ENCODE results near the gene SH2D3C. TPM values are rescaled to one million over a fixed set of nuclear protein-coding genes. Genes with fewer than 3 reads are reported as not detected.

SH2D3C gene
- total RNA-seq, 4 donors from 2014 or later: 0.38 to 4.8 (median 2.8) TPM

DNA sequence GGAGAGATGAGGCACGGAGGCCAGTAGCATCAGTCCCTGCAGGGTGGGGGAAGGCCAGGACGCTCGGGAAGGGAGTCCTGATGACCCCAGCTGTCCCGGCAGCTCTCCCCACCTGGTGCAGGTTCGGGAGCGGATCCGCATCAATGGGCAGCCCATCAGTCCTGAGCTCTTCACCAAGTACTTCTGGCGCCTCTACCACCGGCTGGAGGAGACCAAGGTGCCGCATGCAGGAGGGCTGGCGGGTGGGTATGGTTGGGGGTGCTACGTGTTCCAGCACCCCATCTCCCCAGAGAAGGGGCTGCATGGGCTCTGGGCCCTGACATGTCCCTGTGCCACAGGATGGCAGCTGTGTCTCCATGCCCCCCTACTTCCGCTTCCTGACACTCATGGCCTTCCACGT, 28.4 kb upstream of the SH2D3C start:
- DNase-seq: no peak
- H3K36me3 ChIP-seq: peaks cover 4 to 72% (median 16%) of the 10 kb centered on the region in 3 donors
- no peak overlapping the region for H3K27ac ChIP-seq
- intact Hi-C loops (cut with DNase I): no loop called here
- no peaks in the 10 kb centered on the region for H3K9me3 ChIP-seq
- H3K4me1 ChIP-seq: peaks cover 21 to 72% (median 23%) of the 10 kb centered on the region in 3 donors
- no peak for TF ChIP-seq POLR2A (IDR thresholded peaks at IDR 0.05)
- TF ChIP-seq, protein P1, sequence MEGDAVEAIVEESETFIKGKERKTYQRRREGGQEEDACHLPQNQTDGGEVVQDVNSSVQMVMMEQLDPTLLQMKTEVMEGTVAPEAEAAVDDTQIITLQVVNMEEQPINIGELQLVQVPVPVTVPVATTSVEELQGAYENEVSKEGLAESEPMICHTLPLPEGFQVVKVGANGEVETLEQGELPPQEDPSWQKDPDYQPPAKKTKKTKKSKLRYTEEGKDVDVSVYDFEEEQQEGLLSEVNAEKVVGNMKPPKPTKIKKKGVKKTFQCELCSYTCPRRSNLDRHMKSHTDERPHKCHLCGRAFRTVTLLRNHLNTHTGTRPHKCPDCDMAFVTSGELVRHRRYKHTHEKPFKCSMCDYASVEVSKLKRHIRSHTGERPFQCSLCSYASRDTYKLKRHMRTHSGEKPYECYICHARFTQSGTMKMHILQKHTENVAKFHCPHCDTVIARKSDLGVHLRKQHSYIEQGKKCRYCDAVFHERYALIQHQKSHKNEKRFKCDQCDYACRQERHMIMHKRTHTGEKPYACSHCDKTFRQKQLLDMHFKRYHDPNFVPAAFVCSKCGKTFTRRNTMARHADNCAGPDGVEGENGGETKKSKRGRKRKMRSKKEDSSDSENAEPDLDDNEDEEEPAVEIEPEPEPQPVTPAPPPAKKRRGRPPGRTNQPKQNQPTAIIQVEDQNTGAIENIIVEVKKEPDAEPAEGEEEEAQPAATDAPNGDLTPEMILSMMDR (IDR thresholded peaks at IDR 0.05): no peak
- 92 to 100% methylated on average over 7 of the region's 14 CpGs for WGBS, 2 donors
- H3K27me3 ChIP-seq: no peaks in the 10 kb centered on the region
- H3K4me3 ChIP-seq: no peak overlapping the region

DNA sequence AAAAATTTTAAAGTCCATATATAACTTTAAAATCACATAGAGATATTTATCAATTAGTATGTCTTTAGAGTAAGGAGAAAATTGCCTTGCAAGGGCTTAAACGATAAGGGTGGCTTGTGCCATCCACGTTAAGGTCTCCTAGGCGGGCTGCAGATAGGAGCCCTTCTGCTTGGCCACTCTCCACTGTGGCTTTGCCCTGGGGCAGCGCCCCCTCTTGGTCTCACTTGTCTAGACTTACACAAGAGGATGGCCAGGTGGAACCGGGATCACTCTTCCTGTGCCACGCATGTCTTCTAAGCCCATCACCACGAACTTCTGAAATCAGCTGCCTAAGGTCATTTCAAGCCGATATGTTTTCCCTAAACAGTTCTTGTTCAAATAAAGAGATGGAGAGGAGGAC, 27.2 kb upstream of the SH2D3C start:
- Histone ChIP-seq H3K27me3 (no peaks in the 10 kb centered on the region), H3K4me1 (peaks cover 29 to 71% (median 31%) of the 10 kb centered on the region in 3 donors), H3K27ac (no peak overlapping the region), H3K4me3 (no peak overlapping the region), H3K9me3 (no peaks in the 10 kb centered on the region), H3K36me3 (peaks cover 4 to 59% (median 16%) of the 10 kb centered on the region in 3 donors)
- intact Hi-C loops (cut with DNase I): no loop called here
- TF ChIP-seq, protein P1 (IDR thresholded peaks at IDR 0.05): peak in 1 of 6 experiments; percentile 10
- TF ChIP-seq POLR2A (IDR thresholded peaks at IDR 0.05): no peak
- DNase-seq: no peak
- WGBS, 2 donors: 77 to 84% methylated on average over 8 of the region's 8 CpGs

DNA sequence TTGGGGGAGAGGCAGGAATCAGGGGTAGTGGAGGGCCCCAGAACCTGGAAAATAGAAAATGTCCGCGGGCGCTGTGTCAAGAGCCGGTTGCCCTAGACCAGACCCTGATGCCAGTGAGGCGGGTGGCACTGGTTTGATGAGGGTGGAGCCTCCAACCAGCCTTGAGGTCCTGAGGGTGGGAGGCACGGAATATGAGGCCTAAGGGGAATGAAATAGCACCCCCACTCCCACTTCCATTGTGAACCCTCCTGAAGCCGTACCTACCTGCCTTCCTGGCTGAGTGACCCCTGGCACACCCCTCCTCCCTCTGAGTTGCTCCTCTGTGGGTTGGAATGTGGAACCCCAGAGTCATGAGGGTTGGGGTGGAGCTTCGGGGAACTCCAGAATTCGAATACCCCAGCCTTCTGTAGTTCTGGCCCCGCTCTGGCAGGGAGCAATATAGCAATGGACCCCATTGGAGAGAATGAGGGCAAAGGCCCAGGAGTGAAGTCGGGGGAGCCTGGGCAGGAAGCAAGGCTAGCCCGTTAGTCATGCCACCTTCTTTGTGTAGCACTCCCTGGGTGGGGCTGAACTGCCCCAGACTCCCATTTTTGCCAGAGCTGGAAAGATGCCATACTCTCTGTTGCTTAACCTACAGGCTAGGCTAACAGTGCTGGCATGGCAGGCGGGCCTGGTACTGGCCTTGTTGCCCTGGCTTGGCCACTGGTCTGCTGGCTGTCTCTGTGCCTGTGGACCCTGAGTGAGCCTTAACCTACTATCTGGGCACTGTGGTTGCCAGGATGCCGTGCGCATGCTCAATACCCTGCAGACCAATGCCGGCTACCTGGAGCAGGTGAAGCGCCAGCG, 25.3 kb upstream of the SH2D3C start:
- peaks cover 24 to 52% (median 31%) of the 10 kb centered on the region in 3 donors for H3K4me1 ChIP-seq
- 0 to 5% methylated on average over 8 of the region's 18 CpGs for WGBS, 2 donors
- intact Hi-C loops (cut with DNase I): no loop called here
- peak overlapping the region; percentile 89 to 97 (median 94) for H3K27ac ChIP-seq
- H3K4me3 ChIP-seq: peak overlapping the region; percentile 59 to 83 (median 68)
- H3K27me3 ChIP-seq: no peaks in the 10 kb centered on the region
- DNase-seq: no peak
- peaks cover 4 to 45% (median 16%) of the 10 kb centered on the region in 3 donors for H3K36me3 ChIP-seq
- TF ChIP-seq, protein P1 (IDR thresholded peaks at IDR 0.05): peak in 1 of 6 experiments; percentile 3
- TF ChIP-seq POLR2A (IDR thresholded peaks at IDR 0.05): no peak
- H3K9me3 ChIP-seq: no peaks in the 10 kb centered on the region

- no peaks in the 10 kb centered on the region for H3K27me3 ChIP-seq
- peaks cover 4 to 36% (median 10%) of the 10 kb centered on the region in 3 donors for H3K36me3 ChIP-seq
- peak within 1 kb of the TSS; percentile 89 to 97 (median 94) for H3K27ac ChIP-seq
- WGBS, 2 donors: 0% methylated on average over 10 to 12 of the region's 83 CpGs
- intact Hi-C loops (cut with DNase I): no loop called here
- DNase-seq: peak; percentile 51
- peak in 2 of 4 donors; percentile 68 to 75 for TF ChIP-seq POLR2A (IDR thresholded peaks at IDR 0.05)
- TF ChIP-seq, protein P1 (IDR thresholded peaks at IDR 0.05): no peak
- H3K4me3 ChIP-seq: peak within 1 kb of the TSS; percentile 59 to 83 (median 68)
- no peaks in the 10 kb centered on the region for H3K9me3 ChIP-seq
- peaks cover 24 to 49% (median 31%) of the 10 kb centered on the region in 3 donors for H3K4me1 ChIP-seq
Observed at GRCh38 chr9:127802576-127803443, 24.3 kb upstream of the SH2D3C start, which contains the start of gene FPGS. Gene FPGS, plus strand, starts transcription at chr9:127802882. Its CDS starts 43 bp downstream, at chr9:127802925.
